Stimulated activated CD4-positive, alpha-beta T cell treated with anti-CD3 and anti-CD28 coated beads, TNF-alpha, amount 100 ng/mL, for 4 hours (primary cell): ENCODE results near the gene SCNM1.
"Not testable (repeated sequence)": the region's sequence is repeated elsewhere in the genome, so short reads cannot be mapped to it uniquely, and the experiment has no call there.

ENCODE experiments used
- DNase-seq, 3 experiments: peaks; one replicate each; pipeline ENCODE4 v3.0.0-alpha.2; 2020; ENCODE audit warnings: low read depth in 3 of 3

The SCNM1 gene

GRCh38 chr1:151146412-151147131 lies 19.4 kb upstream of the SCNM1 start, which contains the start of gene SEMA6C:
SEMA6C (minus strand) TSS chr1:151146631; CDS start chr1:151142621, 4,010 bp downstream.
- DNase-seq: peak; percentile 69 to 77 (median 76)

- no peak for DNase-seq
These were observed 18.8 kb upstream of the SCNM1 start for GRCh38 chr1:151147132-151147503.

GRCh38 chr1:151147665-151148064 lies 18.3 kb upstream of the SCNM1 start:
- no peak for DNase-seq

GRCh38 chr1:151156515-151156819 lies 9.5 kb upstream of the SCNM1 start, which contains the start of gene TNFAIP8L2:
TNFAIP8L2 (plus strand) TSS chr1:151156649; CDS start chr1:151158698, 2,049 bp downstream.
- peak in 2 of 3 experiments; percentile 49 to 60 for DNase-seq

GRCh38 chr1:151157067-151157531 lies 8.8 kb upstream of the SCNM1 start:
- DNase-seq: peak in 1 of 3 experiments; percentile 35

GRCh38 chr1:151158326-151158725 lies 7.6 kb upstream of the SCNM1 start:
- peak in 1 of 3 experiments; percentile 18 for DNase-seq

- no peak for DNase-seq
These were observed 7.1 kb upstream of the SCNM1 start for GRCh38 chr1:151158751-151159251.

GRCh38 chr1:151159373-151159772 lies 6.6 kb upstream of the SCNM1 start:
- no peak for DNase-seq

- DNase-seq: no peak
These were observed 1.1 kb upstream of the SCNM1 start for GRCh38 chr1:151164732-151165280.

- DNase-seq: no peak
These were observed 635 bp upstream of the SCNM1 start for GRCh38 chr1:151165281-151165737.

- DNase-seq: no peak
These were observed 587 bp downstream of the SCNM1 start for GRCh38 chr1:151166505-151166956.

GRCh38 chr1:151167116-151167515 lies 1.2 kb downstream of the SCNM1 start:
- no peak for DNase-seq

GRCh38 chr1:151171190-151171589 lies 5.2 kb downstream of the SCNM1 start:
- no peak for DNase-seq

GRCh38 chr1:151175041-151175741 lies 9.2 kb downstream of the SCNM1 start:
- no peak for DNase-seq

GRCh38 chr1:151175863-151176262 lies 9.9 kb downstream of the SCNM1 start, which contains the start of gene TMOD4:
TMOD4 (minus strand) TSS chr1:151175981; CDS start chr1:151174875, 1,106 bp downstream.
- DNase-seq: no peak

- DNase-seq: no peak
These were observed 10.6 kb downstream of the SCNM1 start for GRCh38 chr1:151176514-151177045.

- no peak for DNase-seq
These were observed 18.3 kb downstream of the SCNM1 start for GRCh38 chr1:151184211-151184610.

- DNase-seq: no peak
These were observed 21.3 kb downstream of the SCNM1 start for GRCh38 chr1:151187205-151187604.

- DNase-seq: not testable (repeated sequence)
These were observed 22.7 kb downstream of the SCNM1 start for GRCh38 chr1:151188667-151189066.

- peak; percentile 59 to 76 (median 75) for DNase-seq
These were observed 23.9 kb downstream of the SCNM1 start, which contains the start of gene VPS72 for GRCh38 chr1:151189637-151190445. VPS72 (minus strand) TSS chr1:151190197; CDS start chr1:151190121, 76 bp downstream.

GRCh38 chr1:151192047-151192446 lies 26.1 kb downstream of the SCNM1 start:
- DNase-seq: no peak
